IMR-90 (cell line): ENCODE measurements around the gene PLXNB1. TPM values are rescaled to one million over a fixed set of nuclear protein-coding genes. Genes with fewer than 3 reads are reported as not detected.

ENCODE experiments used
- ATAC-seq: fragments of 200-7000 bp; cut with Tn5 transposase; 2 replicates; pipeline ENCODE4 v1.9.1; 2020; ENCODE audit warnings: low read depth, mild to moderate bottlenecking, moderate library complexity
- BruUV-seq: library from RNA; stranded (reverse); fragments of 400-500 nt; replicated peaks from 2 replicates; lab custom pipeline; 2021; lab: Mats Ljungman, UMichigan
- CTCF ChIA-PET: fragments of 300-600 bp; formaldehyde crosslinking; extraction: SDS; loops from one replicate; lab custom pipeline; 2021; ENCODE audit warnings: antibody characterized with exemption; lab: Yijun Ruan, JAX
- POLR2A ChIA-PET: fragments of 300-600 bp; sonication (Branson Sonifier 250); formaldehyde crosslinking; loops from one replicate; lab custom pipeline; 2022; ENCODE audit warnings: antibody characterized with exemption; ENCODE audit not compliant: unreplicated experiment; lab: Charles Lee
- DNase-seq: peaks from one replicate; pipeline ENCODE4 v3.0.0; 2013
- H2AFZ ChIP-seq: replicated peaks from 2 replicates; pipeline ENCODE3; 2013; ENCODE audit warnings: low read length, mild to moderate bottlenecking; ENCODE audit not compliant: poor library complexity
- H2AK5ac ChIP-seq: 2 replicates; pipeline ENCODE4 v1.6.1; 2013; ENCODE audit warnings: low read depth, low read length, inconsistent platforms
- H2AK9ac ChIP-seq: replicated peaks from 2 replicates; pipeline ENCODE3; 2013; ENCODE audit warnings: mild to moderate bottlenecking, low read depth, low read length, moderate library complexity; ENCODE audit not compliant: poor library complexity
- H2BK120ac ChIP-seq: 2 replicates; pipeline ENCODE4 v1.6.1; 2013; ENCODE audit warnings: low read depth, low read length, inconsistent platforms
- H2BK15ac ChIP-seq: 3 replicates; pipeline ENCODE4 v1.6.1; 2013; ENCODE audit warnings: low read depth, low read length, inconsistent platforms
- H2BK20ac ChIP-seq: 2 replicates; pipeline ENCODE4 v1.6.1; 2013; ENCODE audit warnings: low read depth, mild to moderate bottlenecking, inconsistent platforms, low read length, moderate library complexity
- H2BK5ac ChIP-seq: 2 replicates; pipeline ENCODE4 v1.6.1; 2013; ENCODE audit warnings: mild to moderate bottlenecking, low read depth, low read length, inconsistent platforms; ENCODE audit not compliant: poor library complexity, severe bottlenecking
- H3K14ac ChIP-seq: replicated peaks from 2 replicates; pipeline ENCODE4 v1.6.1; 2013; ENCODE audit warnings: low read depth, low read length, inconsistent platforms
- H3K18ac ChIP-seq: 2 replicates; pipeline ENCODE4 v1.6.1; 2013; ENCODE audit warnings: low read depth, low read length, control low read depth
- H3K23ac ChIP-seq: 2 replicates; pipeline ENCODE4 v1.6.1; 2013; ENCODE audit warnings: low read depth, low read length, inconsistent platforms
- H3K27ac ChIP-seq: 2 replicates; pipeline ENCODE4 v1.5.1; 2013; ENCODE audit warnings: mild to moderate bottlenecking, control low read depth, low read length; ENCODE audit not compliant: insufficient read depth
- H3K27me3 ChIP-seq: 2 replicates; pipeline ENCODE4 v1.6.1; 2013; ENCODE audit warnings: low read length; ENCODE audit not compliant: control insufficient read depth, insufficient read depth
- H3K36me3 ChIP-seq: 2 replicates; pipeline ENCODE4 v1.6.1; 2013; ENCODE audit warnings: low read length, mixed read lengths; ENCODE audit not compliant: control insufficient read depth, insufficient read depth
- H3K4ac ChIP-seq: 2 replicates; pipeline ENCODE4 v1.6.1; 2013; ENCODE audit warnings: low read depth, low read length, inconsistent platforms
- H3K4me1 ChIP-seq: 2 replicates; pipeline ENCODE4 v1.6.1; 2013; ENCODE audit warnings: low read length, mixed read lengths; ENCODE audit not compliant: control insufficient read depth, insufficient read depth
- H3K4me2 ChIP-seq: 2 replicates; pipeline ENCODE4 v1.6.1; 2013; ENCODE audit warnings: low read depth, mild to moderate bottlenecking, control low read depth, low read length, moderate library complexity
- H3K4me3 ChIP-seq: 2 replicates; pipeline ENCODE4 v1.5.1; 2013; ENCODE audit warnings: low read depth, mild to moderate bottlenecking, control low read depth, low read length, moderate library complexity; ENCODE audit not compliant: insufficient read depth
- H3K56ac ChIP-seq: 2 replicates; pipeline ENCODE4 v1.6.1; 2013; ENCODE audit warnings: low read length, inconsistent platforms; ENCODE audit not compliant: insufficient read depth; ENCODE audit errors: extremely low read depth
- H3K79me1 ChIP-seq, 2 experiments: 2 replicates each; pipeline ENCODE4 v1.6.1; 2013; ENCODE audit warnings: low read length in 2 of 2, inconsistent platforms in 1 of 2, low read depth in 1 of 2
- H3K9ac ChIP-seq: 2 replicates; pipeline ENCODE4 v1.6.1; 2013; ENCODE audit warnings: low read depth, low read length, control low read depth
- H3K9me1 ChIP-seq: 2 replicates; pipeline ENCODE4 v1.6.1; 2013; ENCODE audit warnings: low read length, inconsistent platforms; ENCODE audit not compliant: insufficient read depth
- H3K9me3 ChIP-seq: 2 replicates; pipeline ENCODE4 v1.6.1; 2013; ENCODE audit warnings: low read length; ENCODE audit not compliant: control insufficient read depth, insufficient read depth
- H4K20me1 ChIP-seq: 2 replicates; pipeline ENCODE4 v1.6.1; 2013; ENCODE audit warnings: low read length, inconsistent platforms; ENCODE audit not compliant: insufficient read depth
- H4K5ac ChIP-seq: 2 replicates; pipeline ENCODE4 v1.6.1; 2013; ENCODE audit warnings: mild to moderate bottlenecking, low read depth, low read length, control low read depth
- H4K8ac ChIP-seq, 2 experiments: 2 replicates each; pipeline ENCODE4 v1.6.1; 2013; ENCODE audit warnings: low read depth in 2 of 2, low read length in 2 of 2, control low read depth in 1 of 2, inconsistent platforms in 1 of 2
- H4K91ac ChIP-seq: 2 replicates; pipeline ENCODE4 v1.6.1; 2013; ENCODE audit warnings: low read depth, low read length, inconsistent platforms; ENCODE audit not compliant: insufficient read depth
- CEBPB ChIP-seq: IDR thresholded peaks from 2 replicates; pipeline ENCODE4 v1.6.1; 2012; ENCODE audit warnings: low read depth, low read length, improper control_type of control experiment
- FOS ChIP-seq: fragments of 150-350 bp; IDR thresholded peaks from 2 replicates; pipeline ENCODE4 v1.6.1; 2016; ENCODE audit warnings: low read depth, low read length
- MAFK ChIP-seq: IDR thresholded peaks from 2 replicates; pipeline ENCODE4 v1.6.1; 2012; ENCODE audit warnings: low read depth, low read length, improper control_type of control experiment
- MXI1 ChIP-seq: IDR thresholded peaks from 2 replicates; pipeline ENCODE4 v1.6.1; 2012; ENCODE audit warnings: low read depth, mild to moderate bottlenecking, low read length, moderate library complexity, borderline replicate concordance
- NFE2L2 ChIP-seq: fragments of 150-350 bp; IDR thresholded peaks from 2 replicates; pipeline ENCODE4 v1.6.1; 2016; ENCODE audit warnings: low read depth, mild to moderate bottlenecking, low read length
- POLR2A ChIP-seq: IDR thresholded peaks from 2 replicates; pipeline ENCODE4 v1.6.1; 2012; ENCODE audit warnings: mild to moderate bottlenecking, low read depth, low read length
- RCOR1 ChIP-seq: IDR thresholded peaks from 2 replicates; pipeline ENCODE4 v1.6.1; 2012; ENCODE audit warnings: mild to moderate bottlenecking, low read length, improper control_type of control experiment; ENCODE audit not compliant: insufficient replicate concordance
- RFX5 ChIP-seq: IDR thresholded peaks from 2 replicates; pipeline ENCODE4 v1.8.0; 2012; ENCODE audit warnings: low read depth, mild to moderate bottlenecking, low read length, moderate library complexity
- dilution Hi-C: fragments of 300-500 bp; cut with HindIII; formaldehyde crosslinking; loops from one replicate; pipeline ENCODE4 v1.14.3; 2018; ENCODE audit warnings: low sequenced_read_pairs; ENCODE audit not compliant: unreplicated experiment
- in situ Hi-C: fragments of 300-500 bp; cut with MboI; formaldehyde crosslinking; loops from 3 replicates; pipeline ENCODE4 v1.14.3; 2019; ENCODE audit warnings: low sequenced_read_pairs, inconsistent platforms, mixed read lengths
- intact Hi-C: fragments of 100-400 bp; cut with micrococcal nuclease; formaldehyde crosslinking; loops from 2 replicates; pipeline ENCODE4 v1.10.0; 2022
- polyA plus RNA-seq, 3 experiments: library from polyadenylated mRNA; depleted of rRNA; stranded (reverse); fragments of >200 nt; gene quantifications; 2 replicates each; pipeline ENCODE4 v1.2.3, GENCODE V29; 2012; ENCODE audit warnings: low replicate concordance in 1 of 3
- total RNA-seq: library from RNA; depleted of rRNA; stranded (reverse); fragments of >200 nt; gene quantifications from 2 replicates; pipeline ENCODE4 v1.2.3, GENCODE V29; 2012
- TF ChIP-seq, protein P1 (sequence below): fragments of 150-350 bp; IDR thresholded peaks from 2 replicates; pipeline ENCODE4 v1.6.1; 2017; ENCODE audit warnings: mild to moderate bottlenecking, antibody characterized with exemption, low read length, low read depth
- TF ChIP-seq, protein P2 (sequence below): conservative IDR thresholded peaks from 2 replicates; pipeline ENCODE4 v1.5.1; 2012; ENCODE audit warnings: mild to moderate bottlenecking, low read depth, low read length, improper control_type of control experiment

PLXNB1 gene
- total and polyA plus RNA-seq, 2 of the 4 experiments (the other 2 are of a cell fraction) = 5.2 to 25.3 TPM

DNA sequence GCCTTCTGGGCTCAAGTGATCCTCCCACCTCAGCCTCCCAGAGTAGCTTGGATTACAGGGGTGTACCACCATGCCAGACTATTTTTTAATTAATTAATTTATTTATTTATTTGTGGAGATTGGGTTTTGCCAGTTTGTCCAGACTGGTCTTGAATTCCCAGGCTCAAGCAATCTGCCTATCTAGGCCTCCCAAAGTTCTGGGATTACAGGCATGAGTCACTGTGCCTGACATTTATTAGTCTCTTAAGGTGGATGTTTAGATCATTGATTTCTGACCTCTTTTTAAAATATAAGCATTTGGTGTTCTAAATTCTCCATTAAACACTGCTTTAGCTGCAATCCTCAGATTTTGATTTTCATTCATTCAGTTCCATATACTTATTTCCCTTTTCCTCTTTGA lies 42.3 kb downstream of the PLXNB1 start:
- no peak overlapping the region for H3K27ac ChIP-seq
- CTCF ChIA-PET = interaction anchor here (0.6 to 1.5 kb wide), 2 partner anchors 48 to 240 kb away, joined by 3 to 6 read pairs; no protein-coding TSS in a partner anchor
- no peak overlapping the region for H2AFZ ChIP-seq
- no peak overlapping the region for H2BK15ac ChIP-seq
- intact Hi-C loops (loop anchor here (5.0 kb wide), 2 partner anchors 35 to 65 kb away; no protein-coding TSS in a partner anchor), in situ Hi-C loops (no loop called here), dilution Hi-C loops (no loop called here)
- no peaks in the 10 kb centered on the region for H3K9me1 ChIP-seq
- no peak overlapping the region for H3K14ac ChIP-seq
- H3K9me3 ChIP-seq = no peaks in the 10 kb centered on the region; the same call in 1 of the 2 replicates
- no peak overlapping the region for H4K5ac ChIP-seq
- no peak overlapping the region for H3K4me3 ChIP-seq
- H3K4ac ChIP-seq = no peak overlapping the region
- ATAC-seq = no peak
- no peak overlapping the region for H3K18ac ChIP-seq
- no peaks in the 10 kb centered on the region for H3K79me1 ChIP-seq
- H3K9ac ChIP-seq = no peak overlapping the region
- H4K91ac ChIP-seq = no peak overlapping the region
- H4K20me1 ChIP-seq = no peaks in the 10 kb centered on the region
- no peak overlapping the region for H2AK5ac ChIP-seq
- POLR2A ChIA-PET = no interaction called here
- H2BK120ac ChIP-seq = no peak overlapping the region
- no TSS peak for BruUV-seq
- no peaks in the 10 kb centered on the region for H3K4me1 ChIP-seq
- no peak overlapping the region for H2AK9ac ChIP-seq
- no peak overlapping the region for H3K4me2 ChIP-seq
- no peak overlapping the region for H3K56ac ChIP-seq
- H3K27me3 ChIP-seq = peaks cover 8% of the 10 kb centered on the region; the same call in 1 of the 2 replicates
- H4K8ac ChIP-seq = no peak overlapping the region
- H3K23ac ChIP-seq = no peak overlapping the region
- no peak overlapping the region for H2BK5ac ChIP-seq
- no peak overlapping the region for H2BK20ac ChIP-seq
- no peak for DNase-seq
- no peak for TF ChIP-seq MXI1
- TF ChIP-seq FOS = no peak
- no peak for TF ChIP-seq CEBPB
- no peak for TF ChIP-seq RCOR1
- TF ChIP-seq, protein P1, sequence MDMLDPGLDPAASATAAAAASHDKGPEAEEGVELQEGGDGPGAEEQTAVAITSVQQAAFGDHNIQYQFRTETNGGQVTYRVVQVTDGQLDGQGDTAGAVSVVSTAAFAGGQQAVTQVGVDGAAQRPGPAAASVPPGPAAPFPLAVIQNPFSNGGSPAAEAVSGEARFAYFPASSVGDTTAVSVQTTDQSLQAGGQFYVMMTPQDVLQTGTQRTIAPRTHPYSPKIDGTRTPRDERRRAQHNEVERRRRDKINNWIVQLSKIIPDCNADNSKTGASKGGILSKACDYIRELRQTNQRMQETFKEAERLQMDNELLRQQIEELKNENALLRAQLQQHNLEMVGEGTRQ = no peak
- TF ChIP-seq, protein P2, sequence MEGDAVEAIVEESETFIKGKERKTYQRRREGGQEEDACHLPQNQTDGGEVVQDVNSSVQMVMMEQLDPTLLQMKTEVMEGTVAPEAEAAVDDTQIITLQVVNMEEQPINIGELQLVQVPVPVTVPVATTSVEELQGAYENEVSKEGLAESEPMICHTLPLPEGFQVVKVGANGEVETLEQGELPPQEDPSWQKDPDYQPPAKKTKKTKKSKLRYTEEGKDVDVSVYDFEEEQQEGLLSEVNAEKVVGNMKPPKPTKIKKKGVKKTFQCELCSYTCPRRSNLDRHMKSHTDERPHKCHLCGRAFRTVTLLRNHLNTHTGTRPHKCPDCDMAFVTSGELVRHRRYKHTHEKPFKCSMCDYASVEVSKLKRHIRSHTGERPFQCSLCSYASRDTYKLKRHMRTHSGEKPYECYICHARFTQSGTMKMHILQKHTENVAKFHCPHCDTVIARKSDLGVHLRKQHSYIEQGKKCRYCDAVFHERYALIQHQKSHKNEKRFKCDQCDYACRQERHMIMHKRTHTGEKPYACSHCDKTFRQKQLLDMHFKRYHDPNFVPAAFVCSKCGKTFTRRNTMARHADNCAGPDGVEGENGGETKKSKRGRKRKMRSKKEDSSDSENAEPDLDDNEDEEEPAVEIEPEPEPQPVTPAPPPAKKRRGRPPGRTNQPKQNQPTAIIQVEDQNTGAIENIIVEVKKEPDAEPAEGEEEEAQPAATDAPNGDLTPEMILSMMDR = no peak
- no peak for TF ChIP-seq NFE2L2
- TF ChIP-seq RFX5 = no peak
- no peak for TF ChIP-seq MAFK
- TF ChIP-seq POLR2A = no peak
- no peaks in the 10 kb centered on the region for H3K36me3 ChIP-seq
